Vagina (tissue), 2 donors: ENCODE measurements around the gene BBIP1.

Experiments used
- CTCF ChIP-seq, 3 experiments: fragments of 450-650 bp in 2 of 3; fragments of 200-600 bp in 1 of 3; sonication (generic) in 1 of 3; IDR thresholded peaks; one replicate each; pipeline ENCODE4 v1.5.1; 2017 to 2019; ENCODE audit warnings: antibody characterized with exemption in 3 of 3, mild to moderate bottlenecking in 2 of 3, moderate library complexity in 2 of 3
- POLR2A ChIP-seq, 2 donors: fragments of 450-650 bp; IDR thresholded peaks; one replicate each; pipeline ENCODE4 v1.6.1; 2017; ENCODE audit warnings: antibody characterized with exemption in 2 of 2, mild to moderate bottlenecking in 2 of 2, moderate library complexity in 2 of 2
- POLR2AphosphoS5 ChIP-seq, 2 donors: sonication (generic); formaldehyde crosslinking; IDR thresholded peaks; one replicate each; pipeline ENCODE4 v1.9.0; 2017; ENCODE audit warnings: antibody characterized with exemption in 2 of 2, mild to moderate bottlenecking in 2 of 2, low read depth in 1 of 2; ENCODE audit not compliant: insufficient read depth in 1 of 2

GRCh38 chr10:110918269-110918642 lies 724 bp downstream of the BBIP1 start:
- TF ChIP-seq CTCF (IDR thresholded peaks at IDR 0.05) (no peak), POLR2AphosphoS5 (IDR thresholded peaks at IDR 0.05; ENCODE audit: insufficient read depth in 1 of 2, low read depth in 1 of 2) (no peak), POLR2A (IDR thresholded peaks at IDR 0.05) (no peak)
